Large intestine (tissue), 3 donors: Measurements from ENCODE around the gene WBP2. TPM values are rescaled to one million over a fixed set of nuclear protein-coding genes. Genes with fewer than 3 reads are reported as not detected.

Source experiments
- DNase-seq, 2 donors: peaks; one replicate each; pipeline versions ENCODE4 v3.0.0 to v3.0.0-alpha.2; 2013
- H3K27ac ChIP-seq: one replicate; pipeline ENCODE4 v1.5.1; 2013; ENCODE audit warnings: low read length
- H3K27me3 ChIP-seq: 2 replicates; pipeline ENCODE4 v1.6.1; 2013; ENCODE audit warnings: low read length; ENCODE audit not compliant: control insufficient read depth, insufficient read depth
- H3K36me3 ChIP-seq: 2 replicates; pipeline ENCODE4 v1.6.1; 2013; ENCODE audit warnings: low read length; ENCODE audit not compliant: control insufficient read depth, insufficient read depth
- H3K4me1 ChIP-seq: one replicate; pipeline ENCODE4 v1.6.1; 2013; ENCODE audit warnings: low read length; ENCODE audit not compliant: control insufficient read depth, insufficient read depth
- H3K4me3 ChIP-seq: one replicate; pipeline ENCODE4 v1.5.1; 2013; ENCODE audit warnings: low read length
- H3K9me3 ChIP-seq: one replicate; pipeline ENCODE4 v1.6.1; 2013; ENCODE audit warnings: mild to moderate bottlenecking, low read depth, low read length, moderate library complexity; ENCODE audit not compliant: control insufficient read depth
- WGBS: methylation state at CpG from one replicate; pipeline ENCODE4 v1.1.5; 2013; ENCODE audit warnings: low lambda C conversion rate; ENCODE audit not compliant: insufficient coverage; 5-methylcytosine and 5-hydroxymethylcytosine counted together
- polyA plus RNA-seq: library from polyadenylated mRNA; unstranded; fragments of 120-200 nt; gene quantifications from one replicate; pipeline ENCODE4 v1.2.1, GENCODE V29; 2013

The WBP2 gene
- polyA plus RNA-seq, 1 donor = 107 TPM

DNA sequence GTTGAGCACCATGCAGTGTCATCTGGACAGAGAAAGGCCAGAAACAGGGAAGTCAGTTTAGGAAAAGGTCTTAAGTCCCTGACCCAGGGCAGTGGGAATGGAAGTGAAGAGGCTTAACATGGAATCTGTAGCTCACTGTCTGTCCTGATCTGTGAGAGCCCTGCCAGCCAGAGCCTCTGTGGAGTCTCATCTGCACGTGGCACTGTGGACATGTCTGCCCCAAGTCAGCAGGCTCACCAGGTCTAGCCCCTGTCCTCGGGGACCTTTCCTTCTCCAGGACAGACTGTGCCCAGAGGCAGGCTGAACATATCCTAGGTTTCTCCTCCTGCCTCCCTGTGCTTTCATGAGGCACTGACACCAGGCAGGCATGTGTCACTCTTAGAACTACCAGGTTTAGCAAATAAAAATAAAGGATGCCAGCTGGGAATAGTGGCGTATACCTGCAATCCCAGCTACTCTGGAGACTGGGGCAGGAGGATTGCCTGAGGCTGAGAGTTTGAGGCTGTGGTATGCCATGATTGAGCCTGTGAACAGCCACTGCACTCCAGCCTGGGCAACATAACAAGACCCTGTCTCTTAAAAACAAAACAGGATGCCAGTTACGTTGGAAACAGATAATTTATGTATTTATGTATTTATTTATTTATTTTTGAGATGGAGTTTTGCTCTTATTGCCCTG, 48.2 kb downstream of the WBP2 start:
- Histone ChIP-seq H3K9me3 (no peaks in the 10 kb centered on the region), H3K36me3 (peaks cover 27% of the 10 kb centered on the region), H3K27me3 (no peaks in the 10 kb centered on the region), H3K4me3 (no peak overlapping the region), H3K4me1 (no peaks in the 10 kb centered on the region), H3K27ac (no peak overlapping the region)
- WGBS = no CpG with 5 or more reads among the region's 4 CpGs
- DNase-seq = no peak

DNA sequence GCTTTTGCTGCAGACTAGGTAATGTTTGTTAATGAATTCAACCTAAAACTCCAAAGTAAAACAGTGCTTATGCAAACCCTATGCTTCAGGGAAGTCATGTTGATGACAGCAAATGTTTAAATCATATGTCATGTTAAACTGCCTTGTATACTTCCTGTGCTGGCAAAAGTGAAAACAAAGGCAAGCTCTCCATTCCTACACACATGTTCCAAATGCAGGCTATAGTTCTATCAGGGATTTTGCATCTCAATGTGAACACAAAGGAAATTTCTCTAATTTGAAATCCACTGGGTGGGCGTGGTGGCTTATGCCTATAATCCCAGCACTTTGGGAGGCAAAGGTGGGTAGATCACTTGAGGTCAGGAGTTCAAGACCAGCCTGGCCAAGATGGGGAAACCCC, 51.3 kb downstream of the WBP2 start:
- H3K9me3 ChIP-seq = no peaks in the 10 kb centered on the region
- no CpG with 5 or more reads among the region's 1 CpG for WGBS
- no peaks in the 10 kb centered on the region for H3K4me1 ChIP-seq
- no peaks in the 10 kb centered on the region for H3K27me3 ChIP-seq
- peaks cover 18% of the 10 kb centered on the region for H3K36me3 ChIP-seq
- no peak overlapping the region for H3K4me3 ChIP-seq
- no peak overlapping the region for H3K27ac ChIP-seq
- no peak for DNase-seq

DNA sequence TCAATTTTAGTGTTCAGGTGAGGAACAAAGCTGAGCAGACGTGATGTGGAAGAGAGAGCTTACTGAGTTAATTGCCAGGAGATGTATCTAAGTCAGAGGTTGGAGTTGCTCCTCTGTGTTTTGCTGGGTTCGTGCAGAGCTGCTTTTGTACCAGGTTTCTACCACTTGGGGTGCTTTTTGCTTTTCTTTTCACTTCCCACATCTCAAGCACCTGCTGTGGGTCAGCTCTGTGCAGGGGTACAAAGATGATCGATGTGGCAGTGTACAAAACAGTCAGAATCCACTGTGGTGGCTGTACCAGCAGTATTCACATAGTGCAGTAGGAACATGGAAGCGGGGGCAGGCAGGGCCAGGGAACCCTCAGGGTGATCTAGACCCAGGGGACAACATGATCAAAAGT, 55.7 kb downstream of the WBP2 start:
- WGBS = no CpG with 5 or more reads among the region's 4 CpGs
- no peak for DNase-seq

DNA sequence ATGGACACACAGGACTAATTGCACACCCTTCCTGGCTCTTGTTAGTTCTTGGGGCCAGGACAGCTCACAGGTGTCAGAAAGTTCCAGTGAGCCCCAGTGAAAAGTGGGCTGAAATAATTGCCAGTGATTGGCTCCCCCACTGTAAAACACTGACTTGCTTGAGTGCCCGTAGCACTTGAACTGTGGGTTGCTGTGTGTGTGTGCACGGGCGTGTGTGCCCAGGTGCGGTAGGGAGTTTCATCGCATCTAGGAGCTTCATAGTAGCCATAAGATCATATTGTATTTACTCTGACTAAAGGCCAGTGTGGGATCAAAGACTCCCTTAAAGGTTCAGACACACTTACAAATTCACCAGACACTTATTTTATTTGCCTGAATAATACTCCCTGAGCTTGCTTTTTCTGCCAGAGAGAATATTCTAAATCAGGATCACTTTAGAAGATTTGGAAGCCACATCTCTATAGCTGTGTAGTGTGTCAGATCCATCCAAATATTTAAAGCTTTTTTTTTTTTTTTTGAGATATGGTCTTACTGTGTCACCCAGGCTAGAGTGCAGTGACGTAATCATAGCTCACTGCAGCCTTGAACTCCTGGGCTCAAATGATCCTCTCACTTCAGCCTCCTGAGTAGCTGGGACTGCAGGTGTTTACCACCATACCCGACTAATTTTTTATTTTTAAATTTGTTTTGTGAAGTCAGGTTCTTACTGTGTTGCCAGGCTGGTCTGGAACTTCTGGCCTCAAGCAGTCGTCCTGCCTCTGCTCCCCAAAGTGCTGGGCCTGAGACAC, 59.1 kb downstream of the WBP2 start:
- H3K27ac ChIP-seq = no peak overlapping the region
- no peaks in the 10 kb centered on the region for H3K27me3 ChIP-seq
- no peaks in the 10 kb centered on the region for H3K4me1 ChIP-seq
- no peak overlapping the region for H3K4me3 ChIP-seq
- no peak for DNase-seq
- H3K9me3 ChIP-seq = no peaks in the 10 kb centered on the region
- WGBS = no CpG with 5 or more reads among the region's 8 CpGs
- H3K36me3 ChIP-seq = peaks cover 46% of the 10 kb centered on the region

More for the DNA sequence above, 55.7 kb downstream of the WBP2 start:
- H3K36me3 ChIP-seq = peaks cover 38% of the 10 kb centered on the region
- no peaks in the 10 kb centered on the region for H3K9me3 ChIP-seq
- H3K27ac ChIP-seq = no peak overlapping the region
- H3K4me1 ChIP-seq = no peaks in the 10 kb centered on the region
- no peak overlapping the region for H3K4me3 ChIP-seq
- H3K27me3 ChIP-seq = no peaks in the 10 kb centered on the region

Other genes starting within 250 kb of the WBP2 start
- 19.6 TPM for gene SMIM5, start 221.9 kb downstream of the WBP2 start, polyA plus RNA-seq
- gene RECQL5, start 188.2 kb downstream of the WBP2 start, polyA plus RNA-seq = 51.9 TPM
- 70.7 TPM for gene SAP30BP, start 188.0 kb downstream of the WBP2 start, polyA plus RNA-seq
- gene ITGB4, start 133.9 kb downstream of the WBP2 start, polyA plus RNA-seq = 48.4 TPM
- gene GALK1, start 90.1 kb downstream of the WBP2 start, polyA plus RNA-seq = 61.0 TPM
- 35.7 TPM for gene UNK, start 70.5 kb downstream of the WBP2 start, polyA plus RNA-seq
- gene UNC13D, start 10.9 kb downstream of the WBP2 start, polyA plus RNA-seq = 55.8 TPM
- 9.8 TPM for gene TRIM47, start 23.2 kb upstream of the WBP2 start, polyA plus RNA-seq
- 18.7 TPM for gene TRIM65, start 41.6 kb upstream of the WBP2 start, polyA plus RNA-seq
- gene MRPL38, start 49.5 kb upstream of the WBP2 start, polyA plus RNA-seq = 62.1 TPM
- 52.1 TPM for gene FBF1, start 85.7 kb upstream of the WBP2 start, polyA plus RNA-seq
- 64.6 TPM for gene ACOX1, start 123.8 kb upstream of the WBP2 start, polyA plus RNA-seq
- 24.5 TPM for gene TEN1, start 123.9 kb upstream of the WBP2 start, polyA plus RNA-seq
- gene CDK3, start 145.5 kb upstream of the WBP2 start, polyA plus RNA-seq = 14.9 TPM
- 63.2 TPM for gene EVPL, start 172.0 kb upstream of the WBP2 start, polyA plus RNA-seq
- gene SRP68, start 217.2 kb upstream of the WBP2 start, polyA plus RNA-seq = 65.2 TPM
- 0.93 TPM for gene GALR2, start 219.4 kb upstream of the WBP2 start, polyA plus RNA-seq
- gene ZACN, start 223.8 kb upstream of the WBP2 start, polyA plus RNA-seq = 23.7 TPM
- gene EXOC7, start 248.5 kb upstream of the WBP2 start, polyA plus RNA-seq = 97.8 TPM